H1 (cell line): Measurements from ENCODE around the gene TSPAN4. TPM values are rescaled to one million over a fixed set of nuclear protein-coding genes. Genes with fewer than 3 reads are reported as not detected.

ENCODE experiments used
- CTCF ChIA-PET: fragments of 300-600 bp; sonication (Branson Sonifier 250); formaldehyde crosslinking; loops from one replicate; lab custom pipeline; 2021; ENCODE audit not compliant: partially characterized antibody; lab: Charles Lee
- POLR2A ChIA-PET: fragments of 300-600 bp; sonication (Branson Sonifier 250); formaldehyde crosslinking; loops from one replicate; lab custom pipeline; 2021; ENCODE audit warnings: inconsistent platforms; ENCODE audit not compliant: partially characterized antibody; lab: Charles Lee
- DNase-seq, 2 experiments: peaks; one replicate each; pipeline versions ENCODE4 v3.0.0 to v3.0.0-alpha.2; 2010 to 2022; ENCODE audit warnings: low spot score in 2 of 2, low read depth in 1 of 2, mixed read lengths in 1 of 2
- FAIRE-seq: peaks from 2 replicates; lab custom pipeline; 2011; peaks lifted over from hg19 to GRCh38; lab: Jason Lieb, UNC
- H2AFZ ChIP-seq: 2 replicates; pipeline ENCODE4 v1.8.1; 2012; ENCODE audit warnings: low read length, inconsistent platforms
- H2AK5ac ChIP-seq: 2 replicates; pipeline ENCODE4 v1.6.1; 2013; ENCODE audit warnings: low read depth, low read length
- H2BK120ac ChIP-seq: replicated peaks from 2 replicates; pipeline ENCODE3; 2013; ENCODE audit warnings: low read depth, low read length, inconsistent platforms
- H2BK12ac ChIP-seq: 2 replicates; pipeline ENCODE4 v1.6.1; 2013; ENCODE audit warnings: low read depth, low read length
- H2BK15ac ChIP-seq: 2 replicates; pipeline ENCODE4 v1.6.1; 2013; ENCODE audit warnings: low read length
- H2BK20ac ChIP-seq: 2 replicates; pipeline ENCODE4 v1.6.1; 2013; ENCODE audit warnings: low read length
- H2BK5ac ChIP-seq: 2 replicates; pipeline ENCODE4 v1.6.1; 2013; ENCODE audit warnings: low read depth, low read length
- H3K14ac ChIP-seq: 2 replicates; pipeline ENCODE4 v1.6.1; 2013; ENCODE audit warnings: inconsistent platforms; ENCODE audit not compliant: insufficient read length
- H3K18ac ChIP-seq: 2 replicates; pipeline ENCODE4 v1.6.1; 2013; ENCODE audit warnings: low read length; ENCODE audit errors: extremely low read depth
- H3K23ac ChIP-seq: 2 replicates; pipeline ENCODE4 v1.6.1; 2013; ENCODE audit warnings: inconsistent platforms; ENCODE audit not compliant: insufficient read length
- H3K23me2 ChIP-seq: 2 replicates; pipeline ENCODE4 v1.6.1; 2013; ENCODE audit warnings: low read depth, low read length
- H3K27ac ChIP-seq: 2 replicates; pipeline ENCODE4 v1.6.1; 2011; ENCODE audit warnings: low read depth, low read length, inconsistent platforms
- H3K27me3 ChIP-seq, 4 experiments: replicated peaks in 1 of 4; 1 replicate in 1 of 4; 2 replicates in 3 of 4; pipeline versions ENCODE4 v1.6.1 to v1.8.1; 2011 to 2013; ENCODE audit warnings: low read length in 3 of 4, mild to moderate bottlenecking in 3 of 4, inconsistent platforms in 2 of 4, mixed read lengths in 2 of 4, moderate library complexity in 1 of 4; ENCODE audit not compliant: control insufficient read depth in 3 of 4, insufficient read depth in 3 of 4; ENCODE audit errors: extremely low read depth in 1 of 4
- H3K36me3 ChIP-seq, 4 experiments: 2 replicates each; pipeline versions ENCODE4 v1.6.1 to v1.8.1; 2011 to 2013; ENCODE audit warnings: mild to moderate bottlenecking in 4 of 4, low read length in 3 of 4, moderate library complexity in 2 of 4, control low read depth in 1 of 4, inconsistent platforms in 1 of 4; ENCODE audit not compliant: insufficient read depth in 4 of 4, control insufficient read depth in 2 of 4
- H3K4ac ChIP-seq: replicated peaks from 2 replicates; pipeline ENCODE3; 2013; ENCODE audit warnings: low read length, low read depth, mixed read lengths, inconsistent platforms; ENCODE audit not compliant: insufficient read length
- H3K4me1 ChIP-seq, 4 experiments: replicated peaks in 1 of 4; 1 replicate in 1 of 4; 2 replicates in 3 of 4; pipeline versions ENCODE4 v1.6.1 to v1.8.1; 2011 to 2013; ENCODE audit warnings: low read length in 3 of 4, inconsistent platforms in 2 of 4, mixed read lengths in 1 of 4; ENCODE audit not compliant: insufficient read depth in 4 of 4, control insufficient read depth in 3 of 4
- H3K4me2 ChIP-seq, 2 experiments: 2 replicates each; pipeline versions ENCODE4 v1.6.1 to v1.8.1; 2011 to 2013; ENCODE audit warnings: low read depth in 2 of 2, low read length in 2 of 2, control low read depth in 1 of 2, inconsistent platforms in 1 of 2, mild to moderate bottlenecking in 1 of 2; ENCODE audit not compliant: insufficient read depth in 1 of 2
- H3K4me3 ChIP-seq, 4 experiments: fragments of 200-600, 300-600 bp in 1 of 4; sonication (generic), shearing (Covaris generic), sonication (Bioruptor Twin) in 1 of 4; 2 replicates each; pipeline versions ENCODE4 v1.5.1 to v1.8.1; 2011 to 2016; ENCODE audit warnings: low read length in 4 of 4, low read depth in 3 of 4, control low read depth in 2 of 4, inconsistent platforms in 2 of 4, mild to moderate bottlenecking in 2 of 4, mixed read lengths in 1 of 4, moderate library complexity in 1 of 4; ENCODE audit not compliant: insufficient read depth in 2 of 4; ENCODE audit errors: extremely low read depth in 1 of 4
- H3K56ac ChIP-seq: replicated peaks from 2 replicates; pipeline ENCODE3; 2013; ENCODE audit warnings: low read depth, mild to moderate bottlenecking, mixed read lengths, low read length, inconsistent platforms; ENCODE audit not compliant: insufficient read length
- H3K79me1 ChIP-seq: 2 replicates; pipeline ENCODE4 v1.6.1; 2013; ENCODE audit warnings: low read depth, low read length, control low read depth
- H3K79me2 ChIP-seq, 2 experiments: 2 replicates each; pipeline versions ENCODE4 v1.6.1 to v1.8.1; 2012 to 2013; ENCODE audit warnings: low read length in 2 of 2, mild to moderate bottlenecking in 2 of 2, inconsistent platforms in 1 of 2; ENCODE audit not compliant: insufficient read depth in 2 of 2, control insufficient read depth in 1 of 2
- H3K9ac ChIP-seq, 4 experiments: replicated peaks in 1 of 4; 1 replicate in 1 of 4; 2 replicates in 3 of 4; pipeline versions ENCODE4 v1.6.1 to v1.8.1; 2011 to 2013; ENCODE audit warnings: low read depth in 3 of 4, low read length in 3 of 4, control low read depth in 2 of 4, mild to moderate bottlenecking in 2 of 4, moderate library complexity in 2 of 4, inconsistent platforms in 1 of 4; ENCODE audit errors: extremely low read depth in 1 of 4
- H3K9me3 ChIP-seq, 2 experiments: 2 replicates each; pipeline versions ENCODE4 v1.6.1 to v1.8.1; 2012 to 2013; ENCODE audit warnings: mild to moderate bottlenecking in 2 of 2, moderate library complexity in 2 of 2, control low read depth in 1 of 2, inconsistent platforms in 1 of 2, low read depth in 1 of 2, low read length in 1 of 2, mixed read lengths in 1 of 2; ENCODE audit not compliant: insufficient read depth in 2 of 2
- H4K20me1 ChIP-seq, 2 experiments: replicated peaks in 1 of 2; 2 replicates each; pipeline versions ENCODE3 to v1.8.1; 2011 to 2013; ENCODE audit warnings: inconsistent platforms in 2 of 2, low read length in 2 of 2, mild to moderate bottlenecking in 1 of 2; ENCODE audit not compliant: insufficient read depth in 2 of 2, control insufficient read depth in 1 of 2
- H4K5ac ChIP-seq: 2 replicates; pipeline ENCODE4 v1.6.1; 2013; ENCODE audit warnings: low read length, low read depth, mixed read lengths, inconsistent platforms; ENCODE audit not compliant: insufficient read length
- H4K8ac ChIP-seq: 2 replicates; pipeline ENCODE4 v1.8.0; 2013; ENCODE audit warnings: mild to moderate bottlenecking, moderate library complexity, low read length, inconsistent platforms; ENCODE audit not compliant: insufficient read depth; ENCODE audit errors: extremely low read depth
- H4K91ac ChIP-seq: replicated peaks from 2 replicates; pipeline ENCODE3; 2013; ENCODE audit warnings: low read length, mixed read lengths, inconsistent platforms; ENCODE audit not compliant: insufficient read length
- CBX5 ChIP-seq: fragments of 300-800, 300-1000 bp; sonication (generic); IDR thresholded peaks from 2 replicates; pipeline ENCODE4 v1.7.1; 2016; ENCODE audit warnings: antibody characterized with exemption, low read length, low read depth
- CREB1 ChIP-seq: IDR thresholded peaks from 2 replicates; pipeline ENCODE4 v1.6.1; 2012; ENCODE audit warnings: inconsistent platforms
- HDAC6 ChIP-seq: IDR thresholded peaks from one replicate; pipeline ENCODE4 v1.7.1; 2012; ENCODE audit warnings: low read depth, mild to moderate bottlenecking, inconsistent platforms, low read length, moderate library complexity
- KDM5A ChIP-seq: fragments of 200-600 bp; IDR thresholded peaks from 2 replicates; pipeline ENCODE4 v1.7.1; 2012; ENCODE audit warnings: mild to moderate bottlenecking, low read length, inconsistent platforms, mixed read lengths
- NANOG ChIP-seq: IDR thresholded peaks from 2 replicates; pipeline ENCODE4 v1.6.1; 2011; ENCODE audit warnings: low read length, low read depth, mild to moderate bottlenecking, inconsistent platforms; ENCODE audit not compliant: insufficient read depth, poor library complexity, severe bottlenecking
- SIX5 ChIP-seq: IDR thresholded peaks from 2 replicates; pipeline ENCODE4 v1.6.1; 2011; ENCODE audit warnings: mild to moderate bottlenecking, low read depth, low read length
- SP2 ChIP-seq: IDR thresholded peaks from 2 replicates; pipeline ENCODE4 v1.6.1; 2012; ENCODE audit warnings: mild to moderate bottlenecking, low read length, inconsistent platforms
- SUZ12 ChIP-seq: fragments of 200-600 bp; sonication (generic); IDR thresholded peaks from 2 replicates; pipeline ENCODE4 v1.6.1; 2012; ENCODE audit warnings: mild to moderate bottlenecking, inconsistent platforms, low read length, moderate library complexity, mixed read lengths
- TAF1 ChIP-seq: IDR thresholded peaks from 2 replicates; pipeline ENCODE4 v1.6.1; 2011; ENCODE audit warnings: mild to moderate bottlenecking, low read depth, low read length
- WGBS, 2 experiments: shearing (Covaris generic) in 1 of 2; methylation state at CpG; one replicate each; pipeline versions ENCODE4 v1.1.6 to v1.1.7; 2013 to 2015; ENCODE audit warnings: low lambda C conversion rate in 2 of 2, mixed read lengths in 2 of 2, inconsistent platforms in 1 of 2, low coverage in 1 of 2, missing lambda C conversion rate in 1 of 2; ENCODE audit not compliant: insufficient replicate concordance in 2 of 2, insufficient coverage in 1 of 2, insufficient read length in 1 of 2; ENCODE audit errors: extremely low coverage in 1 of 2, missing lambda C conversion rate in 1 of 2; 5-methylcytosine and 5-hydroxymethylcytosine counted together
- polyA plus RNA-seq, 7 experiments: library from polyadenylated mRNA; depleted of rRNA in 3 of 7; stranded (reverse) in 5 of 7; unstranded in 2 of 7; fragments of >200 nt in 5 of 7; fragments of 200-250 nt in 2 of 7; gene quantifications; 1 replicate in 5 of 7; 2 replicates in 1 of 7; 4 replicates in 1 of 7; pipeline versions ENCODE4 v1.2.1 to v1.2.3, GENCODE V29; 2011 to 2013; ENCODE audit warnings: missing spikeins in 2 of 7, mixed read lengths in 2 of 7
- total RNA-seq: library from RNA; stranded (reverse); fragmentation: NEBNext Ultra II Directional; extraction: Animal tissue kit (Norgen Biotek cat#: 25700); gene quantifications from 2 replicates; pipeline ENCODE4 v1.2.1, GENCODE V29; 2021

The TSPAN4 gene
- total and polyA plus RNA-seq, 2 of the 8 experiments (the other 6 are each of a cell fraction or from before 2014, with no cell fraction given) = 74.1 to 145 TPM

DNA sequence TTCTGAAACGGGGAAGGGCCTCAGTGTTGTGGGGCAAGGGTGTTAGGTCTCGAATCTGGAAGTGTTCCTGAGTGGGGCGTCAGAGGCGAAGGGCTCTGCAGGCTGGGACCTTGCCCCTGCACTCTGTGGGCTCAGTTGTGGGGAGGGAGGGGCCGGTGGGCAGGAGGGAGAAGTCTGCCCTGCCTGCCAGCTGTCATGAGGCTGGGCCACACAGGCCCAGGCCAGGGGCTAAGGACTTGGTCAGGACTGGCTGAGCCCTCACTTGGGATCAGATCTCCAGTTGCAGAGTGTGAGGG is 14.8 kb upstream of the TSPAN4 start, which contains the start of gene CRACR2B:
CRACR2B (plus strand) TSS at position 23 of the 296 bp plus-strand sequence. CDS start 689 bp downstream, outside the sequence.
- Histone ChIP-seq H2BK20ac (peak within 1 kb of the TSS; percentile 86; the same call in 1 of the 2 replicates), H3K4me2 (peak within 1 kb of the TSS; percentile 84 to 99), H3K23me2 (peaks cover 30% of the 10 kb centered on the region), H2AK5ac (peak within 1 kb of the TSS; percentile 48; the same call in 1 of the 2 replicates), H4K8ac (peak within 1 kb of the TSS; percentile 86), H3K4ac (peak within 1 kb of the TSS; percentile 48), H3K79me2 (no peaks in the 10 kb centered on the region), H3K27ac (peak within 1 kb of the TSS; percentile 56; the same call in 1 of the 2 replicates), H2BK15ac (peak within 1 kb of the TSS; percentile 92), H3K9ac (peak within 1 kb of the TSS in 3 of 4 experiments; percentile 40 to 54 (median 50); a peak in 5 of 7 replicates), H2BK120ac (peak within 1 kb of the TSS; percentile 60), H2BK5ac (peak within 1 kb of the TSS; percentile 88; the same call in 1 of the 2 replicates), H3K56ac (no peak within 1 kb of the TSS), H3K9me3 (no peaks in the 10 kb centered on the region), H2BK12ac (peak within 1 kb of the TSS; percentile 92; the same call in 1 of the 2 replicates), H3K4me1 (peaks cover 0 to 45% (median 40%) of the 10 kb centered on the region in 4 experiments; a peak in 6 of 7 replicates), H4K5ac (peak within 1 kb of the TSS; percentile 53), H4K20me1 (peaks cover 2 to 8% of the 10 kb centered on the region in 2 experiments), H3K14ac (no peak within 1 kb of the TSS), H3K36me3 (peaks cover 0 to 10% (median 1%) of the 10 kb centered on the region in 4 experiments; a peak in 1 of 8 replicates), H4K91ac (peak within 1 kb of the TSS; percentile 56), H3K4me3 (peak within 1 kb of the TSS; percentile 42 to 63 (median 58)), H3K23ac (no peak within 1 kb of the TSS), H3K27me3 (peaks cover 6 to 41% (median 31%) of the 10 kb centered on the region in 4 experiments), H3K79me1 (no peaks in the 10 kb centered on the region; the same call in 1 of the 2 replicates), H2AFZ (no peak within 1 kb of the TSS; the same call in 1 of the 2 replicates), H3K18ac (peak within 1 kb of the TSS; percentile 95)
- 37% methylated on average over 3 of the region's 5 CpGs; no CpG with 5 or more reads in 1 of the 2 experiments for WGBS, 2 experiments
- ChIA-PET POLR2A (interaction anchor here (1.0 to 53.0 kb wide), 3 partner anchors 2 to 44 kb away, joined by 3 to 1917 read pairs (median 1917); partner anchors contain the start of genes CD151, CEND1, CRACR2B and PIDD1), CTCF (interaction anchor here (2.1 to 3.5 kb wide), 2 partner anchors 11 to 20 kb away, joined by 7 to 26 read pairs; no protein-coding TSS in a partner anchor)
- FAIRE-seq = no peak
- TF ChIP-seq SP2 = no peak
- TF ChIP-seq TAF1 = no peak
- no peak for TF ChIP-seq KDM5A
- no peak for TF ChIP-seq SUZ12
- no peak for TF ChIP-seq HDAC6
- TF ChIP-seq CBX5 = no peak
- no peak for TF ChIP-seq NANOG
- no peak for TF ChIP-seq SIX5
- no peak for TF ChIP-seq CREB1
- no peak for DNase-seq
